Measurements from ENCODE around the gene DYNC2LI1. TPM values are rescaled to one million over a fixed set of nuclear protein-coding genes. Genes with fewer than 3 reads are reported as not detected.

The DYNC2LI1 gene
- total and polyA plus RNA-seq, 2 of the 8 experiments (the other 6 are each of a cell fraction or from before 2014, with no cell fraction given): 3.9 to 7.6 TPM

DNA sequence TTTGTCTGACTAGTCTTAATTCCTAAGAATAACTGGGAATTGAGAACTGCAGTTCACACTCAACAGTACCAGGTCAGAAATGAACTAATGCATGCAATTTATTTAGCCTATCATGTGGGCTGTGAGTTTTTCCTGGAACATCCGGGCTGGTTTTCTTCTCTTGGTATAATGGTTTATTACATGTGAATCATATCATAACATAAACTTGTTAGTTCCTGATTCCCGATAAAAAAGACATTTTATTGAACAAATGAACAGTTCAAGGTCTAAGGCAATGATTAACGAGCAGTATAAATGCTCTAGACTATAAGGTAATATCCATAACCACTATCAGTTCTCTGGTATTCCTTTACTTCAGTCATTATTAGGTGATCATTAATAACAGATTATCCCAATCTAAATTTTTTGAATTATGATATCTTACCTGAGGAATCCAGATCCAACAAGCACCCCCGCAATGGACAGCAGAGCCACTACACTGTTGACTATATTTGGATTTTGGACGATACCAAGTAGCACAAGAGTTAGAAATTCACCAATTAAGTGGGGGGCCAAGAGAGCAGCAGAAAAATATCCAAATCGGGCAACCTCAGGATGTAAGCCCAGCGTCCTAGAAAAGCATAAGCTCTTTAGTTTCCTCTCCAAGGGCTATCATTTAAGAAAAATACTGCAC lies 45.8 kb downstream of the DYNC2LI1 start:
- H4K5ac ChIP-seq (ENCODE audit: insufficient read length, low read depth, low read length): no peak overlapping the region
- DNase-seq (ENCODE audit: low read depth in 1 of 2, low spot score in 2 of 2) (no peak), FAIRE-seq (no peak)
- no peak overlapping the region for H2AFZ ChIP-seq (ENCODE audit: low read length)
- no peaks in the 10 kb centered on the region for H3K23me2 ChIP-seq (ENCODE audit: low read depth, low read length)
- no peak overlapping the region for H2BK120ac ChIP-seq (replicated peaks; ENCODE audit: low read depth, low read length)
- ChIA-PET POLR2A (ENCODE audit: partially characterized antibody) (no interaction called here), CTCF (ENCODE audit: partially characterized antibody) (no interaction called here)
- H3K36me3 ChIP-seq (ENCODE audit: control insufficient read depth in 2 of 4, insufficient read depth in 4 of 4, low read length in 3 of 4): no peaks in the 10 kb centered on the region
- no peak overlapping the region for H3K14ac ChIP-seq (ENCODE audit: insufficient read length)
- no peak overlapping the region for H2AK5ac ChIP-seq (ENCODE audit: low read depth, low read length)
- WGBS, 2 experiments (ENCODE audit: extremely low coverage in 1 of 2, insufficient coverage in 1 of 2, insufficient read length in 1 of 2, insufficient replicate concordance in 2 of 2, low coverage in 1 of 2, low lambda C conversion rate in 2 of 2, missing lambda C conversion rate in 1 of 2): 89% methylated on average over 7 of the region's 7 CpGs; no CpG with 5 or more reads in 1 of the 2 experiments
- H3K27me3 ChIP-seq (replicated peaks in 1 of 4; ENCODE audit: control insufficient read depth in 3 of 4, extremely low read depth in 1 of 4, insufficient read depth in 3 of 4, low read length in 3 of 4): no peaks in the 10 kb centered on the region
- H4K91ac ChIP-seq (replicated peaks; ENCODE audit: insufficient read length, low read length): no peak overlapping the region
- no peaks in the 10 kb centered on the region for H3K79me2 ChIP-seq (ENCODE audit: control insufficient read depth in 1 of 2, insufficient read depth in 2 of 2, low read length in 2 of 2)
- H2BK5ac ChIP-seq (ENCODE audit: low read depth, low read length): no peak overlapping the region
- no peaks in the 10 kb centered on the region for H3K79me1 ChIP-seq (ENCODE audit: low read depth, low read length)
- no peak overlapping the region for H3K4ac ChIP-seq (replicated peaks; ENCODE audit: insufficient read length, low read depth, low read length)
- H3K9me3 ChIP-seq (ENCODE audit: insufficient read depth in 2 of 2, low read depth in 1 of 2, low read length in 1 of 2): no peaks in the 10 kb centered on the region
- no peak overlapping the region for H4K8ac ChIP-seq (ENCODE audit: extremely low read depth, insufficient read depth, low read length)
- no peaks in the 10 kb centered on the region for H4K20me1 ChIP-seq (replicated peaks in 1 of 2; ENCODE audit: control insufficient read depth in 1 of 2, insufficient read depth in 2 of 2, low read length in 2 of 2)
- H2BK15ac ChIP-seq (ENCODE audit: low read length): no peak overlapping the region
- no peak overlapping the region for H3K4me3 ChIP-seq (ENCODE audit: extremely low read depth in 1 of 4, insufficient read depth in 2 of 4, low read depth in 3 of 4, low read length in 4 of 4)
- H3K18ac ChIP-seq (ENCODE audit: extremely low read depth, low read length): no peak overlapping the region
- H2BK20ac ChIP-seq (ENCODE audit: low read length): no peak overlapping the region
- no peak overlapping the region for H3K56ac ChIP-seq (replicated peaks; ENCODE audit: insufficient read length, low read depth, low read length)
- no peak overlapping the region for H3K27ac ChIP-seq (ENCODE audit: low read depth, low read length)
- no peak overlapping the region for H3K4me2 ChIP-seq (ENCODE audit: insufficient read depth in 1 of 2, low read depth in 2 of 2, low read length in 2 of 2)
- H3K4me1 ChIP-seq (replicated peaks in 1 of 4; ENCODE audit: control insufficient read depth in 3 of 4, insufficient read depth in 4 of 4, low read length in 3 of 4): peaks cover 0 to 3% (median 1%) of the 10 kb centered on the region in 4 experiments; a peak in 2 of 7 replicates
- H3K23ac ChIP-seq (ENCODE audit: insufficient read length): no peak overlapping the region
- H2BK12ac ChIP-seq (ENCODE audit: low read depth, low read length): no peak overlapping the region
- H3K9ac ChIP-seq (replicated peaks in 1 of 4; ENCODE audit: extremely low read depth in 1 of 4, low read depth in 3 of 4, low read length in 3 of 4): no peak overlapping the region
- no peak for TF ChIP-seq CREB1 (IDR thresholded peaks at IDR 0.05)
- no peak for TF ChIP-seq TEAD4 (IDR thresholded peaks at IDR 0.05; ENCODE audit: low read depth, low read length)
- no peak for TF ChIP-seq SIX5 (IDR thresholded peaks at IDR 0.05; ENCODE audit: low read depth, low read length)
- TF ChIP-seq, protein P1, sequence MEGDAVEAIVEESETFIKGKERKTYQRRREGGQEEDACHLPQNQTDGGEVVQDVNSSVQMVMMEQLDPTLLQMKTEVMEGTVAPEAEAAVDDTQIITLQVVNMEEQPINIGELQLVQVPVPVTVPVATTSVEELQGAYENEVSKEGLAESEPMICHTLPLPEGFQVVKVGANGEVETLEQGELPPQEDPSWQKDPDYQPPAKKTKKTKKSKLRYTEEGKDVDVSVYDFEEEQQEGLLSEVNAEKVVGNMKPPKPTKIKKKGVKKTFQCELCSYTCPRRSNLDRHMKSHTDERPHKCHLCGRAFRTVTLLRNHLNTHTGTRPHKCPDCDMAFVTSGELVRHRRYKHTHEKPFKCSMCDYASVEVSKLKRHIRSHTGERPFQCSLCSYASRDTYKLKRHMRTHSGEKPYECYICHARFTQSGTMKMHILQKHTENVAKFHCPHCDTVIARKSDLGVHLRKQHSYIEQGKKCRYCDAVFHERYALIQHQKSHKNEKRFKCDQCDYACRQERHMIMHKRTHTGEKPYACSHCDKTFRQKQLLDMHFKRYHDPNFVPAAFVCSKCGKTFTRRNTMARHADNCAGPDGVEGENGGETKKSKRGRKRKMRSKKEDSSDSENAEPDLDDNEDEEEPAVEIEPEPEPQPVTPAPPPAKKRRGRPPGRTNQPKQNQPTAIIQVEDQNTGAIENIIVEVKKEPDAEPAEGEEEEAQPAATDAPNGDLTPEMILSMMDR (IDR thresholded peaks at IDR 0.05; ENCODE audit: control extremely low read depth in 1 of 3, insufficient read depth in 1 of 3, low read depth in 1 of 3, low read length in 3 of 3): no peak
- no peak for TF ChIP-seq SAP30 (IDR thresholded peaks at IDR 0.05; ENCODE audit: insufficient read depth, insufficient replicate concordance, low read length)
- no peak for TF ChIP-seq ASH2L (IDR thresholded peaks at IDR 0.05; ENCODE audit: low read length)
- no peak for TF ChIP-seq ZNF274 (IDR thresholded peaks at IDR 0.05; ENCODE audit: borderline replicate concordance, extremely low read depth, low read length)
- TF ChIP-seq, protein P2, sequence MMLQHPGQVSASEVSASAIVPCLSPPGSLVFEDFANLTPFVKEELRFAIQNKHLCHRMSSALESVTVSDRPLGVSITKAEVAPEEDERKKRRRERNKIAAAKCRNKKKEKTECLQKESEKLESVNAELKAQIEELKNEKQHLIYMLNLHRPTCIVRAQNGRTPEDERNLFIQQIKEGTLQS (IDR thresholded peaks at IDR 0.05; ENCODE audit: insufficient read depth, low read depth, low read length): no peak
- TF ChIP-seq SP2 (IDR thresholded peaks at IDR 0.05; ENCODE audit: low read length): no peak
- no peak for TF ChIP-seq CBX8 (IDR thresholded peaks at IDR 0.05; ENCODE audit: borderline replicate concordance, low read depth, low read length)
- TF ChIP-seq RBBP5 (IDR thresholded peaks at IDR 0.05; ENCODE audit: borderline replicate concordance, low read depth, low read length): no peak
